Measurements from ENCODE around the gene RAX.

The RAX gene

DNA sequence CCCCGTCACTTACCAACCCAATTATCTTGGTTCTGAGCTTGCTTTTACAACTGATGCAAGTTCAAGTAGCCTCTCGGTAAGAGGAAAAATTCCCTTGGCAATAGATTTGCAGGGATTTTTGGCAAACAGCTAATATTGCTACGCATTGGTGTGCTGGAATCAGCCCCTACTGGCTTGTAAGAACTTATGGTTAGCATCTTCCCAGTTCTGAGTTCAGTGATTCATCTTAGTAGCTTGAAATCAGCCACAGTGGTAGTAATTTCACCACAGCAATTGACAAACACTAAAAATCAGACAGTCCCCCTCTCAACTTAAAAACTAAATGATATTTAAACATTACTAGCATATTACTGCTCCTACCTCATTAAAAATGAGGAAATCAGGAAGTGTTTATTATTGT is 5.9 kb upstream of the RAX start:
- Histone ChIP-seq H3K27ac (ENCODE audit: low read depth, low read length) (no peak overlapping the region), H3K79me2 (ENCODE audit: control insufficient read depth, low read length) (no peaks in the 10 kb centered on the region), H3K36me3 (ENCODE audit: control insufficient read depth, low read length) (no peaks in the 10 kb centered on the region), H3K27me3 (ENCODE audit: control insufficient read depth, low read length) (peaks cover 35% of the 10 kb centered on the region), H3K9me2 (replicated peaks; ENCODE audit: control insufficient read depth, low read length) (no peaks in the 10 kb centered on the region), H3K4me3 (ENCODE audit: low read length) (no peak overlapping the region), H3K4me2 (ENCODE audit: low read length) (no peak overlapping the region), H3K4me1 (ENCODE audit: control insufficient read depth, low read length) (no peaks in the 10 kb centered on the region), H3K9me3 (ENCODE audit: control insufficient read depth, insufficient read depth, low read length) (no peaks in the 10 kb centered on the region), H4K20me1 (ENCODE audit: control insufficient read depth, insufficient read depth, low read depth, low read length) (no peaks in the 10 kb centered on the region), H3F3A (ENCODE audit: control insufficient read depth, insufficient read depth) (no peaks in the 10 kb centered on the region)
- TF ChIP-seq, protein P1, sequence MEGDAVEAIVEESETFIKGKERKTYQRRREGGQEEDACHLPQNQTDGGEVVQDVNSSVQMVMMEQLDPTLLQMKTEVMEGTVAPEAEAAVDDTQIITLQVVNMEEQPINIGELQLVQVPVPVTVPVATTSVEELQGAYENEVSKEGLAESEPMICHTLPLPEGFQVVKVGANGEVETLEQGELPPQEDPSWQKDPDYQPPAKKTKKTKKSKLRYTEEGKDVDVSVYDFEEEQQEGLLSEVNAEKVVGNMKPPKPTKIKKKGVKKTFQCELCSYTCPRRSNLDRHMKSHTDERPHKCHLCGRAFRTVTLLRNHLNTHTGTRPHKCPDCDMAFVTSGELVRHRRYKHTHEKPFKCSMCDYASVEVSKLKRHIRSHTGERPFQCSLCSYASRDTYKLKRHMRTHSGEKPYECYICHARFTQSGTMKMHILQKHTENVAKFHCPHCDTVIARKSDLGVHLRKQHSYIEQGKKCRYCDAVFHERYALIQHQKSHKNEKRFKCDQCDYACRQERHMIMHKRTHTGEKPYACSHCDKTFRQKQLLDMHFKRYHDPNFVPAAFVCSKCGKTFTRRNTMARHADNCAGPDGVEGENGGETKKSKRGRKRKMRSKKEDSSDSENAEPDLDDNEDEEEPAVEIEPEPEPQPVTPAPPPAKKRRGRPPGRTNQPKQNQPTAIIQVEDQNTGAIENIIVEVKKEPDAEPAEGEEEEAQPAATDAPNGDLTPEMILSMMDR (IDR thresholded peaks at IDR 0.05; ENCODE audit: low read depth, low read length, poor library complexity, severe bottlenecking), result no peak
- TF ChIP-seq EZH2phosphoT487 (IDR thresholded peaks at IDR 0.05; ENCODE audit: borderline replicate concordance, low read length), result no peak

DNA sequence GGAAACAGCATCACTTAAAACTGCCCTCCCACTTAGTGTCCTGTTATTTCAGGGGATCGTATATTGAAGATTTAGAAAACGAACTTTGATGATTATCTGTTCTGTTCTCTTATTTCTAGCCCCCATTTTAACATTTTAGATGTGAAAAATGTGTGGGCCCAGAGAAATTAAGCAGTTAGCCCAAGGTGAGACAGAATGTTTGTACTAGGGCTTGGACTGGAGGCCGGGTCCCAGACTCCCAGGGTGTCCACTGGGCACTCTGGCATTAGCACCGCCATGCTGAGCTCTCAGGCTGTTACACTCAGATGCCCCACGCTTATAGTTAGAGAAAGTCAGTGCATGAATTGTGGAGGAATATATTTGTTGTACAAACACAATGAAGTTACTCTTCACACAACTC is 5.5 kb upstream of the RAX start:
- TF ChIP-seq, protein P1 (IDR thresholded peaks at IDR 0.05; ENCODE audit: low read depth, low read length, poor library complexity, severe bottlenecking), result no peak
- no peak for TF ChIP-seq EZH2phosphoT487 (IDR thresholded peaks at IDR 0.05; ENCODE audit: borderline replicate concordance, low read length)

DNA sequence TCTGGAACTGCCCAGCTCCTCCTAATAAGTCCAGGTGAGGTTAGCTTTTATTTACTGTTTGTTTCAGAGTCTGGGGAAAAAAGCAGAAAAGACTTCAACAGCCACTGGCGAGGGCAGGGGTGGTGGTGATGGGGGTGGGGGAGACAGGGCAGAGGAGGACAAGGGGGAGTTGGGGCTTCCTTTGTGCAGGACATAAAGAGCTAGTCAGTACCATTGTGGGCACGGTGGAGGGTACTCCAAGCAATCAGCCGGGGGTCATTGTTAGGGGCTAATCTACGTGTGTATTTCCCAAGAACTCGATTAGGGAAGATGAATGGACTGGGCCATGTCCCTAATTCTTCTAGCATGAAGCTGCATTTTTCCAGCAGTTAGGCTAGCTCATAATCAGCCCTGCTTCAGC is 2.8 kb upstream of the RAX start:
- Histone ChIP-seq H3K4me1 (ENCODE audit: control insufficient read depth, low read length) (no peaks in the 10 kb centered on the region), H3F3A (ENCODE audit: control insufficient read depth, insufficient read depth) (no peaks in the 10 kb centered on the region), H3K27ac (ENCODE audit: low read depth, low read length) (no peak overlapping the region), H3K9me2 (replicated peaks; ENCODE audit: control insufficient read depth, low read length) (no peaks in the 10 kb centered on the region), H4K20me1 (ENCODE audit: control insufficient read depth, insufficient read depth, low read depth, low read length) (no peaks in the 10 kb centered on the region), H3K79me2 (ENCODE audit: control insufficient read depth, low read length) (no peaks in the 10 kb centered on the region), H3K36me3 (ENCODE audit: control insufficient read depth, low read length) (no peaks in the 10 kb centered on the region), H3K9me3 (ENCODE audit: control insufficient read depth, insufficient read depth, low read length) (no peaks in the 10 kb centered on the region), H3K4me3 (ENCODE audit: low read length) (no peak overlapping the region), H3K4me2 (ENCODE audit: low read length) (no peak overlapping the region), H3K27me3 (ENCODE audit: control insufficient read depth, low read length) (peaks cover 36% of the 10 kb centered on the region)
- TF ChIP-seq, protein P1 (IDR thresholded peaks at IDR 0.05; ENCODE audit: low read depth, low read length, poor library complexity, severe bottlenecking), result no peak
- no peak for TF ChIP-seq EZH2phosphoT487 (IDR thresholded peaks at IDR 0.05; ENCODE audit: borderline replicate concordance, low read length)

More for the DNA sequence above, 5.5 kb upstream of the RAX start:
- H3K9me2 ChIP-seq (replicated peaks; ENCODE audit: control insufficient read depth, low read length), result no peaks in the 10 kb centered on the region
- no peak overlapping the region for H3K4me2 ChIP-seq (ENCODE audit: low read length)
- H3K27me3 ChIP-seq (ENCODE audit: control insufficient read depth, low read length), result peaks cover 35% of the 10 kb centered on the region
- H3K27ac ChIP-seq (ENCODE audit: low read depth, low read length), result no peak overlapping the region
- no peaks in the 10 kb centered on the region for H3K36me3 ChIP-seq (ENCODE audit: control insufficient read depth, low read length)
- no peaks in the 10 kb centered on the region for H4K20me1 ChIP-seq (ENCODE audit: control insufficient read depth, insufficient read depth, low read depth, low read length)
- H3K4me3 ChIP-seq (ENCODE audit: low read length), result no peak overlapping the region
- no peaks in the 10 kb centered on the region for H3K79me2 ChIP-seq (ENCODE audit: control insufficient read depth, low read length)
- no peaks in the 10 kb centered on the region for H3K9me3 ChIP-seq (ENCODE audit: control insufficient read depth, insufficient read depth, low read length)
- H3F3A ChIP-seq (ENCODE audit: control insufficient read depth, insufficient read depth), result no peaks in the 10 kb centered on the region
- no peaks in the 10 kb centered on the region for H3K4me1 ChIP-seq (ENCODE audit: control insufficient read depth, low read length)

All from DOHH2 (cell line).